ENCODE data around the gene PCDHAC2.

Gene PCDHAC2

DNA sequence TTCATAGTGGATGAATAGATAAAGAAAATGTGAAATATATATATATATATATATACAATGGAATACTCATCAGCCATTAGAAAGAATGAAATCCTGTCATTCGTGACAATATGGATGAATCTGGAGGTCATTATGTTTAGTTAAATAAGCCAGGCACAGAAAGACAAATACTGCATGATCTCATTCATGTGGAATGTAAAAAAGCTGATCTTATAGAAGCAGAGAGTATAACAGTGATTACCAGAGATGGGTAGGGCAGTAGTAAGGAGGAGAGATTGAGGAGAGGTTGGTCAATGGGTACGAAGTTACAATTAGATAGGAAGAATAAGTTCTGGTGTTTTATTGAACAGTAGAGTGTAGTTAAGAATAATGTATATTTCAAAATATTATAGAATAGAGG, 19.7 kb upstream of the PCDHAC2 start:
- no peak overlapping the region for H3K4me3 ChIP-seq (ENCODE audit: low read depth, low read length)
- TF ChIP-seq, protein P1, sequence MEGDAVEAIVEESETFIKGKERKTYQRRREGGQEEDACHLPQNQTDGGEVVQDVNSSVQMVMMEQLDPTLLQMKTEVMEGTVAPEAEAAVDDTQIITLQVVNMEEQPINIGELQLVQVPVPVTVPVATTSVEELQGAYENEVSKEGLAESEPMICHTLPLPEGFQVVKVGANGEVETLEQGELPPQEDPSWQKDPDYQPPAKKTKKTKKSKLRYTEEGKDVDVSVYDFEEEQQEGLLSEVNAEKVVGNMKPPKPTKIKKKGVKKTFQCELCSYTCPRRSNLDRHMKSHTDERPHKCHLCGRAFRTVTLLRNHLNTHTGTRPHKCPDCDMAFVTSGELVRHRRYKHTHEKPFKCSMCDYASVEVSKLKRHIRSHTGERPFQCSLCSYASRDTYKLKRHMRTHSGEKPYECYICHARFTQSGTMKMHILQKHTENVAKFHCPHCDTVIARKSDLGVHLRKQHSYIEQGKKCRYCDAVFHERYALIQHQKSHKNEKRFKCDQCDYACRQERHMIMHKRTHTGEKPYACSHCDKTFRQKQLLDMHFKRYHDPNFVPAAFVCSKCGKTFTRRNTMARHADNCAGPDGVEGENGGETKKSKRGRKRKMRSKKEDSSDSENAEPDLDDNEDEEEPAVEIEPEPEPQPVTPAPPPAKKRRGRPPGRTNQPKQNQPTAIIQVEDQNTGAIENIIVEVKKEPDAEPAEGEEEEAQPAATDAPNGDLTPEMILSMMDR (IDR thresholded peaks at IDR 0.05; ENCODE audit: low read depth, low read length, missing control alignments): no peak
- DNase-seq (ENCODE audit: low read depth): no peak

DNA sequence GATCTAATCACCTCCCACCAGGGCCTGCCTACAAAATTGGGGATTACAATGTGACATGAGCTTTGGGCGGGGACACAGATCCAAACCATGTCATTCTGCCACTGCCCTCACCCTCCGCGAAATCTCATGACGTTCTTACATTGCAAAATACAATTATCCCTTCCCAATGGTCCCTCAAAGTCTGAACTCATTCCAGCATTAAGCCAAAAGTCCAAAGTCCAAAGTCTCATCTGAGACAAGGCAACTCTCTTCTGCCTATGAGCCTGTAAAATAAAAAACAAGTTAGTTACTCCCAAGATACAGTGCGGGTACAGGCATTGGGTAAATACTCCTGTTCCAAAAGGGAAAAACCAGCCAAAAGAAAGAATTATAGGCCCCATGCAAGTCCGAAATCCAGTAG, 14.6 kb upstream of the PCDHAC2 start:
- no peak for DNase-seq (ENCODE audit: low read depth)
- H3K4me3 ChIP-seq (ENCODE audit: low read depth, low read length): no peak overlapping the region
- TF ChIP-seq, protein P1 (IDR thresholded peaks at IDR 0.05; ENCODE audit: low read depth, low read length, missing control alignments): no peak

DNA sequence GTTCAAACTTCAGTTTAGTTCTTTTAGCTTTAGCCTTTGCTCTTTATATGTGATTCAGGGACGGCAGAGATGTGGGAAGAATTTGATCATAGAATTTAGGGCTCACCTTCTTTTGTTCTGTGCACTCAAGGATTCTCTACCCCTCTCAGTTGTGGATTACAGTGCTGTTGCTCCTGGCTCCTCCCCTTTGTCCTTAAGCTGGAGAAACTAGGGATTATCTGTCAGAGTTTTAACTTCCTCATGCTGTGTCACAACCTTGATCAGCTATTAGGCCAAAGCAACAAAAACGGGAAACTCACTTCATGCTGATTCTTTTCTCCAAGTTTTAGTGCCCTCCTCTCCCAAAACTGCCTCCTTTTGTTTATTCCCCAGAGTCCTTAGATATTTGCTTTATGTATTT, 13.0 kb upstream of the PCDHAC2 start:
- DNase-seq (ENCODE audit: low read depth): no peak
- TF ChIP-seq, protein P1 (IDR thresholded peaks at IDR 0.05; ENCODE audit: low read depth, low read length, missing control alignments): no peak
- no peak overlapping the region for H3K4me3 ChIP-seq (ENCODE audit: low read depth, low read length)

DNA sequence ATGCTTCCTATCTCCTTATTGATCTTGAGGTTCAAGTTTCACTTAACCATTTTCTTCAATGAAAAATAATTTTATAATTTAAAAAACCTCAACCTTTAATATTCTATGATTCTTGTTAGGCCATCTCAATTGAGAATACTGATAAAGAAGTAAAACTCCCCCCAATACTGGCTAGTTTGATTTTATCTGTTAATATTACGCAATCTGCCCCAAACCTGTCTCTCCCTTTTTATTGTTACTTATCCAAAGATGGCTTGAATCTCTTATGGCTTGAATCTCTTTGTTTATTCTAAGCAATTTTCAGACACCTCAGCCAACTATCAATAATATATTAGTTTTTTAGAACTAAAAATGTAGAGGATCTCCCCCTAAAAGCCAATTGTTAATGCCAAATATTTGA, 4.1 kb upstream of the PCDHAC2 start:
- no peak overlapping the region for H3K4me3 ChIP-seq (ENCODE audit: low read depth, low read length)
- DNase-seq (ENCODE audit: low read depth): no peak
- TF ChIP-seq, protein P1 (IDR thresholded peaks at IDR 0.05; ENCODE audit: low read depth, low read length, missing control alignments): no peak

DNA sequence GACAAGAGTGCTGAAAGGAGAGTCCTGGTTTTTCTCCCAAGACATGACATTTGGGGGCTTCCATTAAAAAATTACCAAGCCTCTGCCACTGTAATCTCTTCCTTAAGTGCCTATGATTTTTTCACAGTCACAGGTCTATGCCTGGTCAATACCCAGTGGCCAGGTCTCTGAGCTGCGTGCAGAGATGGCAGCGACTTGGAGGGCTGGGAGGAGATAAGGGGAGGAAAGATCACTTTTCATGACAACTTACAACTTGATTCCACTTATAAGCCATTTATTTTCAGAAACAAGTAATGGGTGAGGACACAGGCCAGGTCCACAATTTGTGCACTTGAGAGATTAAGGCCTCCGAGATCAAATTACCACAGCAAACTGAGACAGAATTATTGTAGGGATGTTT, 1.9 kb upstream of the PCDHAC2 start:
- no peak for DNase-seq (ENCODE audit: low read depth)
- no peak overlapping the region for H3K4me3 ChIP-seq (ENCODE audit: low read depth, low read length)
- TF ChIP-seq, protein P1 (IDR thresholded peaks at IDR 0.05; ENCODE audit: low read depth, low read length, missing control alignments): no peak

DNA sequence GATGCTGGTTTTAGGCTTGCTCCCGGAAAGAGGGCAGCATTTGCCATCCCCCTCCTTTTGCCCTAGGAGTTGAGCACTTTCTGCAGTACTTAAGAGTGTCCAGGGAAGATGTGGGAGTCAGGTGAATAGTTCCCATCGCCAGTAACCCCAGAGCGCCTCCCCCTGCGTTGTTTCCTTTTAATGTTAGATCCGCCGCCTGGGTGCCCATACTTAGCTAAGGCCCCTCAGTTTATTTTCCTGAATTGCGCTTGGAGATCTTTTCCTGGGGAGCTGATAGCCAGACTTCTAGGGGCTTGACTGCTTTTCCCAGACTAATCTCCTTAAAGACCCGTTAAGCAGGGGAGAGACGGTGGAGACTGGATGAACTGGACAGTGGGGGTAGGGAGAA, 377 bp upstream of the PCDHAC2 start:
- TF ChIP-seq, protein P1 (IDR thresholded peaks at IDR 0.05; ENCODE audit: low read depth, low read length, missing control alignments): no peak
- H3K4me3 ChIP-seq (ENCODE audit: low read depth, low read length): no peak overlapping the region
- DNase-seq (ENCODE audit: low read depth): no peak

DNA sequence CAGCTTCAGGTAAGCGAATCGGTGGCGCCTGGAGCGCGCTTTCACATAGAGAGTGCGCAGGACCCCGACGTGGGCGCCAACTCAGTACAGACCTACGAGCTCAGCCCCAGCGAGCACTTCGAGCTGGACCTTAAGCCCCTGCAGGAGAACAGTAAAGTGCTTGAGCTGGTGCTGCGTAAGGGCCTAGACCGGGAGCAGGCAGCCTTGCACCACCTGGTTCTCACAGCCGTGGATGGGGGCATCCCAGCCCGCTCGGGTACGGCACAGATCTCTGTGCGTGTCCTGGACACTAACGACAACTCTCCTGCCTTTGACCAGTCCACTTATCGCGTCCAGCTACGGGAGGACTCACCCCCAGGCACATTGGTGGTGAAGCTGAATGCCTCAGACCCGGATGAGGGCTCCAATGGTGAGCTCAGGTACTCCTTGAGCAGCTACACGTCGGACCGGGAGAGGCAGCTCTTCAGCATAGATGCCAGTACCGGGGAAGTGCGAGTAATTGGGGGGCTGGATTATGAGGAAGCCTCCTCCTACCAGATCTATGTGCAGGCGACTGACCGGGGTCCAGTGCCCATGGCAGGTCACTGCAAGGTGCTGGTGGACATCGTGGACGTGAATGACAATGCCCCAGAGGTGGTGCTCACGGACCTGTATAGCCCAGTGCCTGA, 1.1 kb downstream of the PCDHAC2 start:
- TF ChIP-seq, protein P1 (IDR thresholded peaks at IDR 0.05; ENCODE audit: low read depth, low read length, missing control alignments): no peak
- no peak for DNase-seq (ENCODE audit: low read depth)
- H3K4me3 ChIP-seq (ENCODE audit: low read depth, low read length): no peak overlapping the region

Data from GM12864 (cell line).